ENCODE results near the gene F5.

The F5 gene

GRCh38 chr1:169528215-169529067 is 57.8 kb downstream of the F5 start:
- TF ChIP-seq, protein P1, sequence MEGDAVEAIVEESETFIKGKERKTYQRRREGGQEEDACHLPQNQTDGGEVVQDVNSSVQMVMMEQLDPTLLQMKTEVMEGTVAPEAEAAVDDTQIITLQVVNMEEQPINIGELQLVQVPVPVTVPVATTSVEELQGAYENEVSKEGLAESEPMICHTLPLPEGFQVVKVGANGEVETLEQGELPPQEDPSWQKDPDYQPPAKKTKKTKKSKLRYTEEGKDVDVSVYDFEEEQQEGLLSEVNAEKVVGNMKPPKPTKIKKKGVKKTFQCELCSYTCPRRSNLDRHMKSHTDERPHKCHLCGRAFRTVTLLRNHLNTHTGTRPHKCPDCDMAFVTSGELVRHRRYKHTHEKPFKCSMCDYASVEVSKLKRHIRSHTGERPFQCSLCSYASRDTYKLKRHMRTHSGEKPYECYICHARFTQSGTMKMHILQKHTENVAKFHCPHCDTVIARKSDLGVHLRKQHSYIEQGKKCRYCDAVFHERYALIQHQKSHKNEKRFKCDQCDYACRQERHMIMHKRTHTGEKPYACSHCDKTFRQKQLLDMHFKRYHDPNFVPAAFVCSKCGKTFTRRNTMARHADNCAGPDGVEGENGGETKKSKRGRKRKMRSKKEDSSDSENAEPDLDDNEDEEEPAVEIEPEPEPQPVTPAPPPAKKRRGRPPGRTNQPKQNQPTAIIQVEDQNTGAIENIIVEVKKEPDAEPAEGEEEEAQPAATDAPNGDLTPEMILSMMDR (IDR thresholded peaks at IDR 0.05): no peak
- no peak overlapping the region for H3K27ac ChIP-seq
- no peak overlapping the region for H3K4me3 ChIP-seq
- DNase-seq (ENCODE audit: low spot score): no peak

GRCh38 chr1:169527451-169528214 is 58.6 kb downstream of the F5 start:
- DNase-seq (ENCODE audit: low spot score): no peak
- no peak overlapping the region for H3K27ac ChIP-seq
- no peak overlapping the region for H3K4me3 ChIP-seq
- TF ChIP-seq, protein P1 (IDR thresholded peaks at IDR 0.05): no peak

GRCh38 chr1:169527001-169527400 is 59.3 kb downstream of the F5 start:
- no peak for DNase-seq (ENCODE audit: low spot score)
- Histone ChIP-seq H3K27ac (no peak overlapping the region), H3K4me3 (no peak overlapping the region)
- TF ChIP-seq, protein P1 (IDR thresholded peaks at IDR 0.05): no peak

- TF ChIP-seq, protein P1 (IDR thresholded peaks at IDR 0.05): no peak
- Histone ChIP-seq H3K4me3 (no peak overlapping the region), H3K27ac (no peak overlapping the region)
- no peak for DNase-seq (ENCODE audit: low spot score)
Observed at GRCh38 chr1:169526120-169526832, 60.0 kb downstream of the F5 start.

- Histone ChIP-seq H3K27ac (no peak overlapping the region), H3K4me3 (no peak overlapping the region)
- TF ChIP-seq, protein P1 (IDR thresholded peaks at IDR 0.05): no peak
- DNase-seq (ENCODE audit: low spot score): no peak
Observed at GRCh38 chr1:169525391-169525790, 60.9 kb downstream of the F5 start.

- DNase-seq (ENCODE audit: low spot score): no peak
- H3K27ac ChIP-seq: no peak overlapping the region
- TF ChIP-seq, protein P1 (IDR thresholded peaks at IDR 0.05): no peak
- no peak overlapping the region for H3K4me3 ChIP-seq
Observed at GRCh38 chr1:169523904-169524303, 62.4 kb downstream of the F5 start.

Measured in coronary artery (tissue), 2 donors.